Type B pancreatic cell (in vitro differentiated cells): ENCODE measurements around the gene C3AR1. TPM values are rescaled to one million over a fixed set of nuclear protein-coding genes. Genes with fewer than 3 reads are reported as not detected.
"Not testable (repeated sequence)": the region's sequence is repeated elsewhere in the genome, so short reads cannot be mapped to it uniquely, and the experiment has no call there.

ENCODE experiments used
- DNase-seq: peaks from one replicate; pipeline ENCODE4 v3.0.0; 2021; ENCODE audit warnings: mixed read lengths; ENCODE audit not compliant: unreplicated experiment; ENCODE audit errors: extremely low spot score
- H3K27ac Mint-ChIP-seq: 2 replicates; pipeline ENCODE4 v1.8.0; 2021; ENCODE audit warnings: mild to moderate bottlenecking, mixed read lengths
- H3K27me3 Mint-ChIP-seq: 2 replicates; pipeline ENCODE4 v1.8.0; 2021; ENCODE audit warnings: mixed read lengths
- H3K36me3 Mint-ChIP-seq: 2 replicates; pipeline ENCODE4 v1.8.0; 2021; ENCODE audit warnings: mixed read lengths
- H3K4me1 Mint-ChIP-seq: one replicate; pipeline ENCODE4 v1.8.0; 2021; ENCODE audit warnings: mixed read lengths; ENCODE audit not compliant: unreplicated experiment
- H3K4me3 Mint-ChIP-seq: 2 replicates; pipeline ENCODE4 v1.8.0; 2021; ENCODE audit warnings: mild to moderate bottlenecking, mixed read lengths
- H3K9me3 Mint-ChIP-seq: 2 replicates; pipeline ENCODE4 v1.8.0; 2021; ENCODE audit warnings: mixed read lengths
- CTCF ChIP-seq: fragments of 200-600 bp; sonication (generic); conservative IDR thresholded peaks from 2 replicates; pipeline ENCODE4 v1.5.0; 2021; ENCODE audit warnings: antibody characterized with exemption, mild to moderate bottlenecking
- total RNA-seq: library from RNA; stranded (reverse); gene quantifications from 2 replicates; pipeline ENCODE4 v1.2.1, GENCODE V29; 2021; ENCODE audit warnings: low replicate concordance

Gene C3AR1
- total RNA-seq, 1 donor from 2014 or later: not detected

GRCh38 chr12:8089716-8090115 lies 23.6 kb upstream of the C3AR1 start:
- TF ChIP-seq CTCF: no peak
- Mint-ChIP-seq H3K27ac (no peak overlapping the region), H3K36me3 (peaks cover 47% of the 10 kb centered on the region), H3K27me3 (no peaks in the 10 kb centered on the region), H3K4me3 (no peak overlapping the region), H3K9me3 (no peaks in the 10 kb centered on the region), H3K4me1 (no peaks in the 10 kb centered on the region)
- DNase-seq: no peak

GRCh38 chr12:8089277-8089676 lies 23.1 kb upstream of the C3AR1 start:
- peaks cover 47% of the 10 kb centered on the region for H3K36me3 Mint-ChIP-seq
- not testable (repeated sequence) for H3K4me1 Mint-ChIP-seq, H3K27me3 Mint-ChIP-seq, H3K9me3 Mint-ChIP-seq, DNase-seq, H3K4me3 Mint-ChIP-seq, H3K27ac Mint-ChIP-seq

- no peak overlapping the region for H3K4me3 Mint-ChIP-seq
- H3K9me3 Mint-ChIP-seq: no peaks in the 10 kb centered on the region
- H3K4me1 Mint-ChIP-seq: peaks cover 4% of the 10 kb centered on the region
- H3K36me3 Mint-ChIP-seq: peaks cover 45% of the 10 kb centered on the region
- H3K27ac Mint-ChIP-seq: no peak overlapping the region
- no peaks in the 10 kb centered on the region for H3K27me3 Mint-ChIP-seq
- no peak for TF ChIP-seq CTCF
- no peak for DNase-seq
These were observed 22.4 kb upstream of the C3AR1 start for GRCh38 chr12:8088574-8088973.

- no peak overlapping the region for H3K27ac Mint-ChIP-seq
- H3K27me3 Mint-ChIP-seq: no peaks in the 10 kb centered on the region
- peaks cover 39% of the 10 kb centered on the region for H3K36me3 Mint-ChIP-seq
- no peak for DNase-seq
- H3K4me1 Mint-ChIP-seq: peaks cover 4% of the 10 kb centered on the region
- no peak for TF ChIP-seq CTCF
- no peak overlapping the region for H3K4me3 Mint-ChIP-seq
- no peaks in the 10 kb centered on the region for H3K9me3 Mint-ChIP-seq
These were observed 21.5 kb upstream of the C3AR1 start for GRCh38 chr12:8087666-8088065.

GRCh38 chr12:8084351-8084750 lies 18.2 kb upstream of the C3AR1 start:
- not testable (repeated sequence) for DNase-seq, H3K9me3 Mint-ChIP-seq, H3K27me3 Mint-ChIP-seq, H3K4me1 Mint-ChIP-seq
- Mint-ChIP-seq H3K36me3 (peaks cover 21% of the 10 kb centered on the region), H3K4me3 (peak overlapping the region; percentile 69), H3K27ac (peak overlapping the region; percentile 56)

GRCh38 chr12:8082808-8083100 lies 16.6 kb upstream of the C3AR1 start:
- peaks cover 16% of the 10 kb centered on the region for H3K36me3 Mint-ChIP-seq
- DNase-seq: no peak
- no peaks in the 10 kb centered on the region for H3K9me3 Mint-ChIP-seq
- no peaks in the 10 kb centered on the region for H3K27me3 Mint-ChIP-seq
- peaks cover 4% of the 10 kb centered on the region for H3K4me1 Mint-ChIP-seq
- no peak for TF ChIP-seq CTCF
- H3K27ac Mint-ChIP-seq: peak overlapping the region; percentile 93
- H3K4me3 Mint-ChIP-seq: peak overlapping the region; percentile 98

DNA sequence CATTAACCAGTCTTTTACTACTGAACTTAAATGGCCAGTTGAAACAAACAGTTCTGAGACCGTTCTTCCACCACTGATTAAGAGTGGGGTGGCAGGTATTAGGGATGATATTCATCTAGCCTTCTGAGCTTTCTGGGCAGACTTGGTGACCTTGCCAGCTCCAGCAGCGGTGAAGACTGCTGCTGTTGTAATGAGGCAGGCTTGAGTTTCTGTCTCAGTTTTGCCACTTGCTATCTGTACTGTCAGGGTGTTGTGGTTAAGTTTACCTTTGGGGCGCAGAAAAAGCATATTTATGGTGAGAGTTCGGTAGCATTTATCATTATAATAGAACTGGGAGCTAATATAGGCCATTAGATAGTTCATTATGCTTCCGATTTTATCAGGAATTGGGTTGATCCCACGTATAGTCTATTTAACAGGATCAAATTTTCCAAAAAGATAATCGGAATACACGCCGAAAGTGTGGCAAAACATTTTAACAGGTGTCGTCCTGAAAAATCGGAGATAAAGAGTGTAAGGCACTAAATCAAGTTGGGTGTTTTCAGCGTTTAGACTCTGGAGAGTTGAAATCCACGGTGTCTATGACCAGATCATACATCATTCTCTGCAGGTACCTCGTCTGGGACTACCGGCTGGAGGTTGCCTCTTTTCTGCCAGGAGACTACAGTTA lies 15.2 kb upstream of the C3AR1 start:
- H3K27ac Mint-ChIP-seq: peak overlapping the region; percentile 93

More for the DNA sequence above, 15.2 kb upstream of the C3AR1 start:
- H3K4me3 Mint-ChIP-seq: peak overlapping the region; percentile 98
- H3K36me3 Mint-ChIP-seq: peaks cover 12% of the 10 kb centered on the region
- H3K9me3 Mint-ChIP-seq: no peaks in the 10 kb centered on the region
- H3K4me1 Mint-ChIP-seq: peaks cover 4% of the 10 kb centered on the region
- no peak for DNase-seq
- TF ChIP-seq CTCF: no peak
- H3K27me3 Mint-ChIP-seq: no peaks in the 10 kb centered on the region
